CD14-positive monocyte (primary cell): ENCODE data around the gene NFKBIL1. TPM values are rescaled to one million over a fixed set of nuclear protein-coding genes. Genes with fewer than 3 reads are reported as not detected.

Source experiments
- DNase-seq, 3 donors: peaks; one replicate each; pipeline ENCODE4 v3.0.0-alpha.2; 2011 to 2022
- H2AFZ ChIP-seq: 2 replicates; pipeline ENCODE4 v1.6.0; 2012; ENCODE audit warnings: mild to moderate bottlenecking, low read depth, low read length, inconsistent platforms; ENCODE audit not compliant: insufficient read depth, poor library complexity, severe bottlenecking
- H3K27ac ChIP-seq, 2 donors: 1 replicate in 1 of 2; 2 replicates in 1 of 2; pipeline ENCODE4 v1.5.1; 2012 to 2013; ENCODE audit warnings: low read length in 2 of 2, control low read depth in 1 of 2, inconsistent platforms in 1 of 2, low read depth in 1 of 2, mild to moderate bottlenecking in 1 of 2
- H3K27me3 ChIP-seq, 2 donors: one replicate each; pipeline versions ENCODE4 v1.6.0 to v1.6.1; 2011 to 2013; ENCODE audit warnings: low read length in 2 of 2; ENCODE audit not compliant: control insufficient read depth in 2 of 2, insufficient read depth in 2 of 2
- H3K36me3 ChIP-seq, 2 donors: replicated peaks in 1 of 2; 1 replicate in 1 of 2; 2 replicates in 1 of 2; pipeline versions ENCODE4 v1.5.1 to v1.6.1; 2012 to 2013; ENCODE audit warnings: low read length in 2 of 2, control low read depth in 1 of 2, inconsistent platforms in 1 of 2, mild to moderate bottlenecking in 1 of 2; ENCODE audit not compliant: insufficient read depth in 2 of 2, control insufficient read depth in 1 of 2
- H3K4me1 ChIP-seq, 2 donors: 1 replicate in 1 of 2; 2 replicates in 1 of 2; pipeline versions ENCODE4 v1.5.1 to v1.6.1; 2012 to 2013; ENCODE audit warnings: low read length in 2 of 2, control low read depth in 1 of 2, inconsistent platforms in 1 of 2, mild to moderate bottlenecking in 1 of 2, moderate library complexity in 1 of 2; ENCODE audit not compliant: insufficient read depth in 2 of 2, control insufficient read depth in 1 of 2
- H3K4me2 ChIP-seq: replicated peaks from 2 replicates; pipeline ENCODE3; 2012; ENCODE audit warnings: low read length, moderate library complexity, mild to moderate bottlenecking; ENCODE audit not compliant: poor library complexity, severe bottlenecking; ENCODE audit errors: extremely low read depth
- H3K4me3 ChIP-seq, 3 experiments: fragments of 200-600 bp in 1 of 3; sonication (generic) in 1 of 3; replicated peaks in 1 of 3; 1 replicate in 2 of 3; 2 replicates in 1 of 3; pipeline ENCODE4 v1.5.1; 2011 to 2013; ENCODE audit warnings: low read length in 3 of 3, mild to moderate bottlenecking in 3 of 3, control low read depth in 2 of 3, low read depth in 2 of 3, inconsistent platforms in 1 of 3, moderate library complexity in 1 of 3
- H3K79me2 ChIP-seq: 2 replicates; pipeline ENCODE4 v1.6.0; 2012; ENCODE audit warnings: mild to moderate bottlenecking, control low read depth, inconsistent platforms, low read length, moderate library complexity; ENCODE audit not compliant: insufficient read depth
- H3K9ac ChIP-seq: 2 replicates; pipeline ENCODE4 v1.6.0; 2017; ENCODE audit warnings: low read length, mild to moderate bottlenecking; ENCODE audit not compliant: insufficient read depth, poor library complexity, severe bottlenecking
- H3K9me3 ChIP-seq, 2 donors: replicated peaks in 1 of 2; 1 replicate in 1 of 2; 2 replicates in 1 of 2; pipeline versions ENCODE4 v1.5.1 to v1.6.1; 2012 to 2013; ENCODE audit warnings: low read length in 2 of 2, control low read depth in 1 of 2; ENCODE audit not compliant: control insufficient read depth in 1 of 2, insufficient read depth in 1 of 2
- H4K20me1 ChIP-seq: 2 replicates; pipeline ENCODE4 v1.6.0; 2012; ENCODE audit warnings: mild to moderate bottlenecking, low read length, control low read depth, moderate library complexity; ENCODE audit not compliant: insufficient read depth
- H3K27ac Mint-ChIP-seq, 7 donors: one replicate each; pipeline ENCODE4 v1.8.0; 2020; ENCODE audit warnings: mild to moderate bottlenecking in 7 of 7, mixed read lengths in 7 of 7, moderate library complexity in 6 of 7, inconsistent platforms in 2 of 7
- H3K27me3 Mint-ChIP-seq, 3 donors: one replicate each; pipeline ENCODE4 v1.8.0; 2021 to 2022; ENCODE audit warnings: low read depth in 3 of 3, mild to moderate bottlenecking in 3 of 3, mixed read lengths in 3 of 3, moderate library complexity in 3 of 3, inconsistent platforms in 1 of 3
- H3K36me3 Mint-ChIP-seq, 2 donors: one replicate each; pipeline ENCODE4 v1.8.0; 2020; ENCODE audit warnings: mixed read lengths in 2 of 2, inconsistent platforms in 1 of 2, mild to moderate bottlenecking in 1 of 2
- H3K4me1 Mint-ChIP-seq: one replicate; pipeline ENCODE4 v1.8.0; 2020; ENCODE audit warnings: mild to moderate bottlenecking, mixed read lengths
- H3K4me3 Mint-ChIP-seq, 2 donors: one replicate each; pipeline ENCODE4 v1.8.0; 2020; ENCODE audit warnings: mild to moderate bottlenecking in 2 of 2, mixed read lengths in 2 of 2, moderate library complexity in 1 of 2
- H3K9me3 Mint-ChIP-seq, 7 donors: one replicate each; pipeline ENCODE4 v1.8.0; 2020 to 2022; ENCODE audit warnings: mixed read lengths in 7 of 7, mild to moderate bottlenecking in 6 of 7, moderate library complexity in 6 of 7, inconsistent platforms in 2 of 7
- CTCF ChIP-seq: fragments of 200-600 bp; IDR thresholded peaks from one replicate; pipeline ENCODE4 v1.8.0; 2022; ENCODE audit warnings: antibody characterized with exemption, mild to moderate bottlenecking
- WGBS: methylation state at CpG from one replicate; pipeline ENCODE4 v1.1.5; 2013; ENCODE audit warnings: missing lambda C conversion rate; ENCODE audit not compliant: insufficient coverage; 5-methylcytosine and 5-hydroxymethylcytosine counted together
- intact Hi-C, 2 donors: fragments of 100-400 bp; cut with micrococcal nuclease; formaldehyde crosslinking; loops; one replicate each; pipeline versions ENCODE4 v1.15.0 to v1.15.1; 2023
- polyA plus RNA-seq, 3 donors: library from polyadenylated mRNA; depleted of rRNA in 1 of 3; unstranded in 2 of 3; stranded (reverse) in 1 of 3; fragments of 300-500 nt in 2 of 3; fragments of >200 nt in 1 of 3; fragmentation: Illumina TruSeq in 2 of 3; gene quantifications; 1 replicate in 2 of 3; 2 replicates in 1 of 3; pipeline ENCODE4 v1.2.3, GENCODE V29; 2012 to 2021

Gene NFKBIL1
- polyA plus RNA-seq, 3 donors, result 7.7 to 10.3 (median 8.0) TPM

- no peaks in the 10 kb centered on the region for H3K27me3 Mint-ChIP-seq
- H4K20me1 ChIP-seq, result peaks cover 8% of the 10 kb centered on the region
- peaks cover 8 to 14% of the 10 kb centered on the region in 2 donors for H3K36me3 Mint-ChIP-seq
- WGBS, result 97% methylated on average over 6 of the region's 7 CpGs
- peak overlapping the region in 2 of 7 donors; percentile 47 to 72 for H3K27ac Mint-ChIP-seq
- no peaks in the 10 kb centered on the region for H3K9me3 ChIP-seq
- peaks cover under 1 to 13% of the 10 kb centered on the region in 2 donors for H3K36me3 ChIP-seq
- no peak for TF ChIP-seq CTCF
- H3K9me3 Mint-ChIP-seq, result peaks cover 0 to 2% (median 0%) of the 10 kb centered on the region in 7 donors
- peaks cover 59% of the 10 kb centered on the region for H3K79me2 ChIP-seq
- no peak overlapping the region for H3K4me3 ChIP-seq
- no peak overlapping the region for H3K4me2 ChIP-seq
- no peak overlapping the region for H2AFZ ChIP-seq
- peaks cover 34 to 48% of the 10 kb centered on the region in 2 donors for H3K4me1 ChIP-seq
- peaks cover 42% of the 10 kb centered on the region for H3K4me1 Mint-ChIP-seq
- H3K27ac ChIP-seq, result no peak overlapping the region
- H3K4me3 Mint-ChIP-seq, result no peak overlapping the region
- no peak overlapping the region for H3K9ac ChIP-seq
- no peaks in the 10 kb centered on the region for H3K27me3 ChIP-seq
- intact Hi-C loops, result loop anchor here (5.0 to 10.0 kb wide), 6 partner anchors 50 to 410 kb away; partner anchors contain the start of genes C6orf47 (in 1 of the 2), CLIC1 (in 1 of the 2), GPANK1 (in 1 of the 2) and MICB (in 1 of the 2)
- no peak for DNase-seq
Measured at GRCh38 chr6:31545291-31545690, 2.1 kb upstream of the NFKBIL1 start.

- peak within 1 kb of the TSS; percentile 70 for H3K4me2 ChIP-seq
- H3K4me1 ChIP-seq, result peaks cover 31 to 39% of the 10 kb centered on the region in 2 donors
- no peaks in the 10 kb centered on the region for H4K20me1 ChIP-seq
- peaks cover 39% of the 10 kb centered on the region for H3K4me1 Mint-ChIP-seq
- TF ChIP-seq CTCF, result peak; percentile 97
- DNase-seq, result peak; percentile 70 to 83 (median 78)
- H3K9me3 ChIP-seq, result no peaks in the 10 kb centered on the region
- H3K79me2 ChIP-seq, result peaks cover 50% of the 10 kb centered on the region
- H3K9me3 Mint-ChIP-seq, result no peaks in the 10 kb centered on the region
- intact Hi-C loops, result loop anchor here (2.0 to 10.0 kb wide), 7 partner anchors 52 to 408 kb away; partner anchors contain the start of genes C6orf47 (in 1 of the 2), CLIC1 (in 1 of the 2), GPANK1 (in 1 of the 2) and MICB (in 1 of the 2)
- no peaks in the 10 kb centered on the region for H3K27me3 ChIP-seq
- H3K36me3 Mint-ChIP-seq, result peaks cover 10 to 21% of the 10 kb centered on the region in 2 donors
- H3K27ac Mint-ChIP-seq, result peak within 1 kb of the TSS; percentile 86 to 96 (median 92)
- WGBS, result 5% methylated on average over 8 of the region's 11 CpGs
- peaks cover 0 to 21% of the 10 kb centered on the region in 2 donors for H3K36me3 ChIP-seq
- H3K27ac ChIP-seq, result peak within 1 kb of the TSS; percentile 54 to 68
- H3K4me3 ChIP-seq, result peak within 1 kb of the TSS; percentile 33 to 71 (median 34)
- peak within 1 kb of the TSS; percentile 65 to 86 for H3K4me3 Mint-ChIP-seq
- H2AFZ ChIP-seq, result peak within 1 kb of the TSS; percentile 58
- no peaks in the 10 kb centered on the region for H3K27me3 Mint-ChIP-seq
- H3K9ac ChIP-seq, result peak within 1 kb of the TSS; percentile 41
Measured at GRCh38 chr6:31546339-31546957, 960 bp upstream of the NFKBIL1 start, which contains the start of gene ATP6V1G2. TSS of gene ATP6V1G2 (minus strand) at chr6:31546608. CDS start at chr6:31546559, 49 bp downstream.
